ENCODE results near the gene LRPAP1. TPM values are rescaled to one million over a fixed set of nuclear protein-coding genes. Genes with fewer than 3 reads are reported as not detected.

The LRPAP1 gene
- polyA plus RNA-seq, 1 donor from 2014 or later = 91.1 TPM

DNA sequence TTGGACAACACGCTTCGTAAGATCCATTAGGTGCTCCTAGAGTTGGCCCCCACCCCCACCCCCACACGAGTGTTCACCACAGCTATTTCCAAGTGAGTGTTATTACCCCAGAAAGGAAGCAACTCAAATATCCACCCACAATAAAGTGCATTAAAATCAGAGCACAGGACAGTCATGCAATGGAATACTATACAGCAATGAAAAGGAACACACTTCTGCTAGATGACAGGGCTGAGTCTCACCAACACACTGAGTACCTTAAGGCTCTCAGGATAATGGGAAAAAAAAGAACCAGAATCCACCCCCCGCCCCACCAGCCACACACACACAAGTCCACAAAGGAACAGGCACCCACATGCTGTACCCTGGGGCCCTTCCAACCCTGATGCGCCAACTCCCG is 21.0 kb downstream of the LRPAP1 start:
- no peaks in the 10 kb centered on the region for H4K20me1 ChIP-seq (ENCODE audit: insufficient read depth)
- no peak overlapping the region for H3K4me3 ChIP-seq (ENCODE audit: low read length)
- no peak for TF ChIP-seq SMC3 (conservative IDR thresholded peaks at IDR 0.05; ENCODE audit: poor library complexity)
- no peak for TF ChIP-seq TAF1 (IDR thresholded peaks at IDR 0.05; ENCODE audit: low read depth)
- TF ChIP-seq, protein P1, sequence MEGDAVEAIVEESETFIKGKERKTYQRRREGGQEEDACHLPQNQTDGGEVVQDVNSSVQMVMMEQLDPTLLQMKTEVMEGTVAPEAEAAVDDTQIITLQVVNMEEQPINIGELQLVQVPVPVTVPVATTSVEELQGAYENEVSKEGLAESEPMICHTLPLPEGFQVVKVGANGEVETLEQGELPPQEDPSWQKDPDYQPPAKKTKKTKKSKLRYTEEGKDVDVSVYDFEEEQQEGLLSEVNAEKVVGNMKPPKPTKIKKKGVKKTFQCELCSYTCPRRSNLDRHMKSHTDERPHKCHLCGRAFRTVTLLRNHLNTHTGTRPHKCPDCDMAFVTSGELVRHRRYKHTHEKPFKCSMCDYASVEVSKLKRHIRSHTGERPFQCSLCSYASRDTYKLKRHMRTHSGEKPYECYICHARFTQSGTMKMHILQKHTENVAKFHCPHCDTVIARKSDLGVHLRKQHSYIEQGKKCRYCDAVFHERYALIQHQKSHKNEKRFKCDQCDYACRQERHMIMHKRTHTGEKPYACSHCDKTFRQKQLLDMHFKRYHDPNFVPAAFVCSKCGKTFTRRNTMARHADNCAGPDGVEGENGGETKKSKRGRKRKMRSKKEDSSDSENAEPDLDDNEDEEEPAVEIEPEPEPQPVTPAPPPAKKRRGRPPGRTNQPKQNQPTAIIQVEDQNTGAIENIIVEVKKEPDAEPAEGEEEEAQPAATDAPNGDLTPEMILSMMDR (IDR thresholded peaks at IDR 0.05; ENCODE audit: poor library complexity, severe bottlenecking) = no peak
- TF ChIP-seq, protein P2, sequence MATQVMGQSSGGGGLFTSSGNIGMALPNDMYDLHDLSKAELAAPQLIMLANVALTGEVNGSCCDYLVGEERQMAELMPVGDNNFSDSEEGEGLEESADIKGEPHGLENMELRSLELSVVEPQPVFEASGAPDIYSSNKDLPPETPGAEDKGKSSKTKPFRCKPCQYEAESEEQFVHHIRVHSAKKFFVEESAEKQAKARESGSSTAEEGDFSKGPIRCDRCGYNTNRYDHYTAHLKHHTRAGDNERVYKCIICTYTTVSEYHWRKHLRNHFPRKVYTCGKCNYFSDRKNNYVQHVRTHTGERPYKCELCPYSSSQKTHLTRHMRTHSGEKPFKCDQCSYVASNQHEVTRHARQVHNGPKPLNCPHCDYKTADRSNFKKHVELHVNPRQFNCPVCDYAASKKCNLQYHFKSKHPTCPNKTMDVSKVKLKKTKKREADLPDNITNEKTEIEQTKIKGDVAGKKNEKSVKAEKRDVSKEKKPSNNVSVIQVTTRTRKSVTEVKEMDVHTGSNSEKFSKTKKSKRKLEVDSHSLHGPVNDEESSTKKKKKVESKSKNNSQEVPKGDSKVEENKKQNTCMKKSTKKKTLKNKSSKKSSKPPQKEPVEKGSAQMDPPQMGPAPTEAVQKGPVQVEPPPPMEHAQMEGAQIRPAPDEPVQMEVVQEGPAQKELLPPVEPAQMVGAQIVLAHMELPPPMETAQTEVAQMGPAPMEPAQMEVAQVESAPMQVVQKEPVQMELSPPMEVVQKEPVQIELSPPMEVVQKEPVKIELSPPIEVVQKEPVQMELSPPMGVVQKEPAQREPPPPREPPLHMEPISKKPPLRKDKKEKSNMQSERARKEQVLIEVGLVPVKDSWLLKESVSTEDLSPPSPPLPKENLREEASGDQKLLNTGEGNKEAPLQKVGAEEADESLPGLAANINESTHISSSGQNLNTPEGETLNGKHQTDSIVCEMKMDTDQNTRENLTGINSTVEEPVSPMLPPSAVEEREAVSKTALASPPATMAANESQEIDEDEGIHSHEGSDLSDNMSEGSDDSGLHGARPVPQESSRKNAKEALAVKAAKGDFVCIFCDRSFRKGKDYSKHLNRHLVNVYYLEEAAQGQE (IDR thresholded peaks at IDR 0.05; ENCODE audit: borderline replicate concordance) = no peak
- TF ChIP-seq RAD21 (conservative IDR thresholded peaks at IDR 0.05) = no peak
- no peak for TF ChIP-seq EZH2 (IDR thresholded peaks at IDR 0.05; ENCODE audit: borderline replicate concordance, insufficient read depth, low read length, poor library complexity, severe bottlenecking)
- no peak for TF ChIP-seq POLR2AphosphoS5 (IDR thresholded peaks at IDR 0.05)
- no peak for TF ChIP-seq MXI1 (conservative IDR thresholded peaks at IDR 0.05; ENCODE audit: poor library complexity, severe bottlenecking)
- TF ChIP-seq EP300 (conservative IDR thresholded peaks at IDR 0.05; ENCODE audit: poor library complexity, severe bottlenecking) = no peak
- H3K27ac ChIP-seq (ENCODE audit: low read length) = no peak overlapping the region
- no peaks in the 10 kb centered on the region for H3K36me3 ChIP-seq (ENCODE audit: insufficient read depth, low read length)
- no peaks in the 10 kb centered on the region for H3K9me3 ChIP-seq (ENCODE audit: low read length)
- H3K4me2 ChIP-seq (ENCODE audit: low read length) = no peak overlapping the region
- no peak overlapping the region for H3K9ac ChIP-seq (ENCODE audit: low read length)
- H3K79me2 ChIP-seq (replicated peaks; ENCODE audit: insufficient read depth, low read length) = no peaks in the 10 kb centered on the region
- H2AFZ ChIP-seq (ENCODE audit: low read depth, low read length) = no peak overlapping the region
- H3K27me3 ChIP-seq (ENCODE audit: insufficient read depth, low read depth, low read length) = no peaks in the 10 kb centered on the region
- no peaks in the 10 kb centered on the region for H3F3A ChIP-seq (ENCODE audit: insufficient read depth, low read length, poor library complexity, severe bottlenecking)
- H3K9me2 ChIP-seq (ENCODE audit: insufficient read depth, low read length) = no peaks in the 10 kb centered on the region

DNA sequence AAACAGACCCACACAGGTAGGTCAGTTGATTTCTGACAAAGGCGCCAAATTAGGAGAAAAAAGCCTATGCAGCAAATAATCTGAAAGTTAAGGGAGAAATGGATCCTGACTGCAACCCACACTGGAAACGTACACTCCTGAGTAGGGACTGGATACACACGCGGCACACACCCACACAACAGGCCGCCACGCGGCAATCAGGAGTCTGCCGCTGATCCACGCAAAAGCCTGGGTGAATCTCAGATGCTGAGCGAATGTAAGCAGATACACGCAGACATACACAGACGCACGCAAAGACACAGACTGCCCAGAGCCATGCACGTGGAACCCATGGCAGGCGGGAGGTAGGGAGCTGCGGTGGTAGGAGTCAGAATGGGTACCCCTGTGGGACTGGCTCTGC is 21.7 kb downstream of the LRPAP1 start:
- H3K4me2 ChIP-seq (ENCODE audit: low read length) = no peak overlapping the region
- H3K9ac ChIP-seq (ENCODE audit: low read length) = no peak overlapping the region
- no peak overlapping the region for H3K27ac ChIP-seq (ENCODE audit: low read length)
- H3K4me3 ChIP-seq (ENCODE audit: low read length) = no peak overlapping the region
- TF ChIP-seq, protein P1 (IDR thresholded peaks at IDR 0.05; ENCODE audit: poor library complexity, severe bottlenecking) = no peak
- no peak for TF ChIP-seq POLR2AphosphoS5 (IDR thresholded peaks at IDR 0.05)
- TF ChIP-seq RAD21 (conservative IDR thresholded peaks at IDR 0.05) = no peak
- TF ChIP-seq TAF1 (IDR thresholded peaks at IDR 0.05; ENCODE audit: low read depth) = no peak
- TF ChIP-seq MXI1 (conservative IDR thresholded peaks at IDR 0.05; ENCODE audit: poor library complexity, severe bottlenecking) = no peak
- TF ChIP-seq, protein P2 (IDR thresholded peaks at IDR 0.05; ENCODE audit: borderline replicate concordance) = no peak
- no peak for TF ChIP-seq EZH2 (IDR thresholded peaks at IDR 0.05; ENCODE audit: borderline replicate concordance, insufficient read depth, low read length, poor library complexity, severe bottlenecking)
- no peak for TF ChIP-seq EP300 (conservative IDR thresholded peaks at IDR 0.05; ENCODE audit: poor library complexity, severe bottlenecking)
- TF ChIP-seq SMC3 (conservative IDR thresholded peaks at IDR 0.05; ENCODE audit: poor library complexity) = no peak
- H3K9me3 ChIP-seq (ENCODE audit: low read length) = no peaks in the 10 kb centered on the region
- H3F3A ChIP-seq (ENCODE audit: insufficient read depth, low read length, poor library complexity, severe bottlenecking) = no peaks in the 10 kb centered on the region
- H4K20me1 ChIP-seq (ENCODE audit: insufficient read depth) = no peaks in the 10 kb centered on the region
- H3K27me3 ChIP-seq (ENCODE audit: insufficient read depth, low read depth, low read length) = no peaks in the 10 kb centered on the region
- no peaks in the 10 kb centered on the region for H3K9me2 ChIP-seq (ENCODE audit: insufficient read depth, low read length)
- no peak overlapping the region for H2AFZ ChIP-seq (ENCODE audit: low read depth, low read length)
- H3K79me2 ChIP-seq (replicated peaks; ENCODE audit: insufficient read depth, low read length) = no peaks in the 10 kb centered on the region
- H3K36me3 ChIP-seq (ENCODE audit: insufficient read depth, low read length) = no peaks in the 10 kb centered on the region
